Measurements from ENCODE around the gene FAM107A.

FAM107A gene

GRCh38 chr3:58535531-58536500, 41.4 kb downstream of the FAM107A start:
- DNase-seq (ENCODE audit: extremely low read depth, low read depth): no peak

GRCh38 chr3:58534592-58535494, 42.3 kb downstream of the FAM107A start:
- TF ChIP-seq, protein P1, sequence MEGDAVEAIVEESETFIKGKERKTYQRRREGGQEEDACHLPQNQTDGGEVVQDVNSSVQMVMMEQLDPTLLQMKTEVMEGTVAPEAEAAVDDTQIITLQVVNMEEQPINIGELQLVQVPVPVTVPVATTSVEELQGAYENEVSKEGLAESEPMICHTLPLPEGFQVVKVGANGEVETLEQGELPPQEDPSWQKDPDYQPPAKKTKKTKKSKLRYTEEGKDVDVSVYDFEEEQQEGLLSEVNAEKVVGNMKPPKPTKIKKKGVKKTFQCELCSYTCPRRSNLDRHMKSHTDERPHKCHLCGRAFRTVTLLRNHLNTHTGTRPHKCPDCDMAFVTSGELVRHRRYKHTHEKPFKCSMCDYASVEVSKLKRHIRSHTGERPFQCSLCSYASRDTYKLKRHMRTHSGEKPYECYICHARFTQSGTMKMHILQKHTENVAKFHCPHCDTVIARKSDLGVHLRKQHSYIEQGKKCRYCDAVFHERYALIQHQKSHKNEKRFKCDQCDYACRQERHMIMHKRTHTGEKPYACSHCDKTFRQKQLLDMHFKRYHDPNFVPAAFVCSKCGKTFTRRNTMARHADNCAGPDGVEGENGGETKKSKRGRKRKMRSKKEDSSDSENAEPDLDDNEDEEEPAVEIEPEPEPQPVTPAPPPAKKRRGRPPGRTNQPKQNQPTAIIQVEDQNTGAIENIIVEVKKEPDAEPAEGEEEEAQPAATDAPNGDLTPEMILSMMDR (IDR thresholded peaks at IDR 0.05; ENCODE audit: low read depth, low read length): no peak
- no peak for DNase-seq (ENCODE audit: extremely low read depth, low read depth)

More at GRCh38 chr3:58535531-58536500, 41.4 kb downstream of the FAM107A start:
- TF ChIP-seq, protein P1 (IDR thresholded peaks at IDR 0.05; ENCODE audit: low read depth, low read length): no peak

GRCh38 chr3:58532794-58533220, 44.4 kb downstream of the FAM107A start:
- TF ChIP-seq, protein P1 (IDR thresholded peaks at IDR 0.05; ENCODE audit: low read depth, low read length): peak; percentile 93
- no peak for DNase-seq (ENCODE audit: extremely low read depth, low read depth)

GRCh38 chr3:58531956-58532355, 45.2 kb downstream of the FAM107A start:
- TF ChIP-seq, protein P1 (IDR thresholded peaks at IDR 0.05; ENCODE audit: low read depth, low read length): peak; percentile 14
- DNase-seq (ENCODE audit: extremely low read depth, low read depth): no peak

DNA sequence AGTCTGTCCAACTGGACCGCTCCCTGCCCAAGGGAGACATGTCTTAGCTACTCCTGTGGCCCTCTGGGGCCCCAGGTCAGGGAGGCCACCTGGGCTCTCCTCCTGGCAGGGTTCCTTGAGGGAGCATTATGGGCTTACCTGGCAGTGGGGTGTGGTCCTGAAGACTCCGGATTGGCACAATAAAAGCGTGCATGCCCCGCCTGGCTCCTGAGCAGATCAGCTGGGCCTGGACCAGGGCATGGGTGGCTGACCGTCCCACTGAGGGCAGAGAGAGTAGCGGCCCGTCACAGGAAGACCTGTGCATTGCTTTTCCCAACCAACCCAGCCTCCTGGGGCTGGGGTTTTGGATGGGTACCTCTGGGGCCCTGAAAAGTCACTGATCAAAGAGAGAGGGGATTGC, 45.6 kb downstream of the FAM107A start:
- DNase-seq (ENCODE audit: extremely low read depth, low read depth): no peak
- TF ChIP-seq, protein P1 (IDR thresholded peaks at IDR 0.05; ENCODE audit: low read depth, low read length): no peak

- no peak for DNase-seq (ENCODE audit: extremely low read depth, low read depth)
- TF ChIP-seq, protein P1 (IDR thresholded peaks at IDR 0.05; ENCODE audit: low read depth, low read length): no peak
These were observed 46.8 kb downstream of the FAM107A start for GRCh38 chr3:58530354-58530865.
